Glomerular visceral epithelial cell (primary cell): Measurements from ENCODE around the gene ZNF490.
"Not testable (repeated sequence)": the region's sequence is repeated elsewhere in the genome, so short reads cannot be mapped to it uniquely, and the experiment has no call there.

Source experiments
- DNase-seq: peaks from one replicate; pipeline ENCODE4 v3.0.0-alpha.2; 2016; ENCODE audit errors: extremely low spot score

The ZNF490 gene

DNA sequence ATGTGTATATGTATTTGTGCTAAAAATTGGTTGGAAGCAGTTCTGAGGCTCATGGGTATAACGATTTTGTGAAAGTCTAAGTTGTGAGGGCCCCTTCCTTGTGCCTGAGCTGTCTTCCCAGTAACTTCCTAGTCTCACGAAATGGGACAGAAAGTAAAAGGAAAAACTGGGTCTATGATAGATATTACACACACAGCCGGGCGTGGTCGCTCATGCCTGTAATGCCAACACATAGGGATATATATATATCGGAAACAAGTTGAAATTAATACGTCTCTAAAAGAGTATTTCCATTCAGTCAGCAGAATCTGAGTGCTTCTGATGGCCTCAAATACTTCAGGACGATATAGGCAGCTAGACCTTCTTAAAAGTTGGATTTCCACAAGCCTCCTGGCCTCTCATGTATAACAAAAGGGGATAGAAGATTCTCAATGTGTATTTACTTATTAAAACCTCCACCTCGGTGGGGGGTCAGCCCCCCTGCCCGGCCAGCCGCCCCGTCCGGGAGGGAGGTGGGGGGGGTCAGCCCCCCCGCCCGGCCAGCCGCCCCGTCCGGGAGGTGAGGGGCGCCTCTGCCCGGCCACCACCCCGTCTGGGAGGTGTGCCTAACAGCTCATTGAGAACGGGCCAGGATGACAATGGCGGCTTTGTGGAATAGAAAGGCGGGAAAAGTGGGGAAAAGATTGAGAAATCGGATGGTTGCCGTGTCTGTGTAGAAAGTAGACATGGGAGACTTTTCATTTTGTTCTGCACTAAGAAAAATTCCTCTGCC lies 10.8 kb upstream of the ZNF490 start:
- DNase-seq: not testable (repeated sequence)

DNA sequence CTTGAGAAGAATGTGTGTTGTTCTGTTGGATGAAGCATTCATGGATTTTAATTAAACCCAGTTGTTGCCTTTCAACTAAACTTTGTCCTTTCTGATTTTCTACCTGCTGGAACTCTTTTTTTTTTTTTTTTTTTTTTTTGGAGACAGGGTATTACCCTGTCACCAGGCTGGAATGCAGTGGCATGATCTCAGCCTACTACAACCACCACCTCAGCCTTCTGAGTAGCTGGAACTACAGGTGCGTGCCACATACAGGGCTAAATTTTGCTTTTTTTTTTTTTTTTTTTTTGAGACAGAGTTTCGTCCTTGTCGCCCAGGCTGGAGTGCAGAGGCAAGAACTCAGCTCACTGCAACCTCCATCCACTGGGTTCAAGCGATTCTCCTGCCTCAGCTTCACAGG lies 7.0 kb upstream of the ZNF490 start:
- no peak for DNase-seq

DNA sequence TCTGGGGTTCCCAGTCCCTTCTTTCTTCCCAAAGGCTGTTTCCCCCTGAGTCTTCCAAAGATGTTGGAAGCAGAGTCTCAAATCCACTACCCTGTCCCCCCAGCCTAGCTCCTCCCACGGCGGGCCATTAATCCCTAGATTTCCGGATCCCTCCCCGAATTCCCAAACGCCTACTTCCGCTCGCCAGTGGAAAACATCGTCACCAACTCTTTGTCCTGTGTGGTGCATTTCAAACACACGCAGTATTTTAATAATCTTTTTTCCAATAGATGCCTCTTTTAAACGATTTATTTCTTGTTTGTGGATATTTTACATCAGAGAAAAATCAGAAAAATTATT lies 717 bp upstream of the ZNF490 start:
- DNase-seq: peak; percentile 68

DNA sequence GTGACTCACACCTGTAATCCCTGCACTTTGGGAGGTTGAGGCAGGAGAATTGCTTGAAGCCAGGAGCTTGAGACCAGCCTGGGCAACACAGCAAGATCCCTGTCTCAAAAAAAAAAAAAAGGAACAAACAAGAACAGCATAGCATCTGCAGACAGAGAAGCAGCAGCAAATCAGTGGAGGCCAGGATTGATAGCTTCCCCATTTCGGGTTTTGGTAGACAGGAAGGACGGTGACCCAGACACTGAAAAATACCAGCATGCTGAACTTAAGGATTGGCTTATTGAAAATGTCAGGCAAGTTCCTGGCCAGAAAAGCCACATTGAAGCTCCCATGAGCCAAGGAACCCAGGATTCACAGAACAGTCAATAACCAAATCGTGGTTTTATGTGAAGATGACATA lies 3.0 kb downstream of the ZNF490 start:
- DNase-seq: no peak

DNA sequence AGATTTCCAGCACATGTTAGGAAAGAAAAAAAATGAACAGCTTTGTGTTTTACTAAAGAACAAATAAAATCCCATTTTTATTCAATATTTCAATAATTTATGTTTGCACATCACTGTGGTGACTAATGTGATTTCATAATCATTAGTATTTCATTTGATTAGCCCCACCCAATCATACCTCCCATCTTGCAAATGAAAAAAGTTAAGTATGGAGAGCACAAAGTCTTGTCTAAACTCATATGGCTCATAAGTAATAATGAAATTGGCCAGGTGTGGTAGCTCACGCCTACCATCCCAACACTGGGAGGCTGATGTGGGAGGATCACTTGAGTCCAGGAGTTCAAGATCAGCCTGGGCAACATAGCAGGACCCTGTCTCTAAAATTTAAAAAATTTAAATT lies 3.8 kb downstream of the ZNF490 start:
- no peak for DNase-seq

DNA sequence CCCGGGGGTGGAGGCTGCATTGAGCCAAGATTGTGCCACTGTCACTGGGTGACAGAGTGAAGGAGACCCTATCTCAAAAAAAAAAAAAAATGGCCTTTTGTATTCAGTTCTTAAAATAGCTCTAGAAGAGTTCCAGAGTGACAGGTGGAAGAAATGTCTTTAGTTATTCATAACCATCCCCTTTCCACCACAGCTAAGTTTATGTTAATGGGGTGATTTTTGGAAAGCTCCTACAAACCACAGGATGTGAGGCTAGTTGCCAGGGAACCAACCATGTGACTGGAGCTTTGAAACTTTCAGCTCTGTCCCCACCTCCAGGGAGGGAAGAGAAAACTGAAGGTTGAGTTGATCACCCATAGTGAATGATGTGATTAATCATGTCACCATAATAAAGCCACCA lies 6.9 kb downstream of the ZNF490 start:
- DNase-seq: no peak

DNA sequence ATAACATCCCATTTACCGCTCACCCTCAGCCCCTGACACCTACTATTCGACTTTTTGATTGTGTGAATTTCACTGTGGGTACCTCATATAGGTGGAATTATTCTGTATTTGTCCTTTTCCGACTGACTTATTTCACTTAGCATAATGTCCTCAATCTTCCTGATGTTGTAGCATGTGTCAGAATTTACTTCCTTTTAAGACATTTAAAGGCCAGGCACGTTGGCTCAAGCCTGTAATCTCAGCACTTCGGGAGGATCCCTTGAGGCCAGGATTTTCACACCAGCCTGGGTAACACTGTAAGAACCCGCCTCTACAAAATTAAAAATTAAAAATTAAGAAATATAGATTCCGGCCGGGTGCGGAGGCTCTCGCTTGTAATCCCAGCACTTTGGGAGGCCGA lies 13.0 kb downstream of the ZNF490 start:
- no peak for DNase-seq

DNA sequence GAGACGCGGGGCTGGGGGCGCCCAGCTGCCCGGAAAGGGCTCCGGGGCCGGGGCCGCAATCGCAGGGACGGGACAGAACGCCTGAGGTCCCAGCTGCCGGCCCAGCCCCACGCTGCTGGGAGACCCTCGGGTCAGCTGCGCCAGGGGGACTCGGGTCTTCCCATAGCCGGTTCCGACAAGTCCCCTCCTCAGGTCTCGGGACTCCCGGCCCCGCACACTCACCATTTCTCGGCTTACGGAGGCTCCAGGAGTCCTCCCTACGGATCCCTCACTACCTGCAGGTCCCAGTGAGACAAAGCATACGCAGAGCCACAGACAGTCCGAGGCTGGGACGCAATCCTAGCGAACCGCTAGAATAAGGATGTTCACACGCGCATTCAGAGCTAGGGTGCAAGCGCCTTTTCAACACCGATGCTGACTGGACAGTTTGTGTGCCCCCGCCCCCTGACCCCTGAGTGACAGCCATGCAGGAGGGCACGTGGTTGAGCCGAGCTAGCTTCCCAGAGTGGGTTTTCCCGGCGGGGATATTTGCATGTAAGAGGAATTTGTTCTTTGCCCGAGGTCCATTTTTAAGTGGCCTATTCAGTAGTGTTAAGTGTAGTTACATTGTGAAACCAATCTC lies 13.6 kb downstream of the ZNF490 start:
- no peak for DNase-seq

DNA sequence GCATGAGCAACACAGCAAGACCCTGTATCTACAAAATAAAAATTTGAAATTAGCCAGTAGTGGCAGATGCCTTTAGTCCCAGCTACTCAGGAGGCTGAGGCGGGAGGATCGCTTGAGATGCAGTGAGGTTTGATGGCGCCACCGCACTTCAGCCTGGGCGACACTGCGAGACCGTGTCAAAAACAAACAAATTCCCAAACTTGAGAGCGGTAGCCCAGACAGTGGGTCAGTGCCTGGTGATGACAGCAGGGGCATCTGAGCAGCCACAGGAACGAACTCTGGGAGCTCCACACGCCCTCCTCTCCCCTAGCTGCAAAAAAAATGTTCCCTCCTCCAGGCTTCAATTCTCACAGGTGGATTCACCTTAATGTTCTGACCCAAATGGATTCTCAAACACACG lies 14.1 kb downstream of the ZNF490 start:
- no peak for DNase-seq

DNA sequence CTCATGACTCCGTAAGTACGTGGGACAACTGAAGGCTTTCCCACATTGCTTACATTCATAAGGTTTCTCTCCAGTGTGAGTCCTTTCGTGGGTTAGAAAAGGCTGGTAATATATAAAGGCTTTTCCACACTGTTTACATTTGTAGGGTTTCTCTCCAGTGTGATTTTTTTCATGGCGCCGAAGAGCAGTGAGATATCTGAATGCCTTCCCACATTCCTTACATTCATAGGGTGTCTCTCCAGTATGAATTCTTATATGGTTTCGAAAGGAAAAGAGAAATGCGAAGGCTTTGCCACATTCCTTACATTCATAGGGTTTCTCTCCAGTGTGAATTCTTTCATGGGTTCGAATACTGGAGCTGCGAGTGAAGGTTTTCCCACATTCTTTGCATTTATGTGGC lies 29.5 kb downstream of the ZNF490 start:
- no peak for DNase-seq

DNA sequence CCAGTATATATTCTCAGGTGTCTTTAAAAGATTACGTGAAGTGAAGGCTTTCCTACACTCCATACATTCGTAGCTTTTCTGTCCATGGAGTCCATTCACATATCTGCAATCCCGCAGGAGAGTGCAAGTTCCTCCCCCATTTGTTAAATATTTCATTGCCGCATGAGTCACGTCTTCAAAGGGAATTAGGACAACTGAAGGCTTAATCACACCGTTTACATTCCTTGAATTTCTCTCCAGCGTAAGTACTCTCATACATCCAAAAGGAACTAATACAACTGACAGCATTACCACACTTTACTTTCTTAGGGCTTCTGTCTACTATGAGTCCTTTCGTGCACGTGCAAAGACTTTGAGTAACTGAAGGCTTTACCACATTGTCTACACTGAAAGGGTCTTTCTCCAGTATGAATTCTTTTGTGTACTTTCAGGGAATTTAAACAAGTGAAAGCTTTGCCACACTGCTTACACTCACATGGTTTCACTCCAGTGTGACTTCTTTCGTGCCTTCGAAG lies 30.4 kb downstream of the ZNF490 start:
- DNase-seq: peak; percentile 35

DNA sequence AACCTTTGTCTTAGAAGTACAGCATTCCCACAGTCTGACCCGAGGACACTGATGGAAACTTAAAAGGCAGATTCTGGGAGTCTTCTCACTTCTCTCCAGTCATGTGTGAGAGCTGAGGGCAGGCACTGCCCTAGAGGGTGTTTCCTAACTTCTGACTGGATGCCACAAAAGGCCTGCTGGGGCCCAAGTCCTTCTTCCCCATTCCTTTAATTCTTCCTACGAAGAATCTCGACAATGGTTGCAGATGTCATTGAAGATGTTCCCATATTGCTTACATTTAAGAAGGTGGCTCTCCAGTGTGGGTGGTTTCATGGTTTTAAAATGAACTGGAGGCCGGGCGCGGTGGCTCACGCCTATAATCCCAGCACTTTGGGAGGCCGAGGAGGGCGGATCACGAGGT lies 32.0 kb downstream of the ZNF490 start:
- DNase-seq: no peak

DNA sequence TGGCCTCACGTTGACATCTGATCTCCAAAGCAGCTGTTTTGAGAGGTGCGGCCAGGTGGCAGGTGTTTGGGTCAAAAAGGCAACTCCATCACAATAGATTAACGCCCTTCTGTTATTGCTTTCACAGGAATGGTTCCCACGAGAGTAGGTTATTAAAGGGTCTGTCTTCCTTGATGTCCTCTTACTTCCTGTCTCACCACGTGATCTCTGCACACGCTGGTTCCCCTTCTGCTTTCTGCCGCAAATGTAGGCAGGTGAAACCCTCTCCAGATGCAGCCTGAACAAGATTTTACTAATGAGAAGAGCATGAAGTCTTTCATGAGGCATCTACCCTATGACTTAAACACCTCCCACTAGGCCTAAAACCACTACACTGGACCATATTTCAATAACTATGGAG lies 36.6 kb downstream of the ZNF490 start:
- DNase-seq: no peak

DNA sequence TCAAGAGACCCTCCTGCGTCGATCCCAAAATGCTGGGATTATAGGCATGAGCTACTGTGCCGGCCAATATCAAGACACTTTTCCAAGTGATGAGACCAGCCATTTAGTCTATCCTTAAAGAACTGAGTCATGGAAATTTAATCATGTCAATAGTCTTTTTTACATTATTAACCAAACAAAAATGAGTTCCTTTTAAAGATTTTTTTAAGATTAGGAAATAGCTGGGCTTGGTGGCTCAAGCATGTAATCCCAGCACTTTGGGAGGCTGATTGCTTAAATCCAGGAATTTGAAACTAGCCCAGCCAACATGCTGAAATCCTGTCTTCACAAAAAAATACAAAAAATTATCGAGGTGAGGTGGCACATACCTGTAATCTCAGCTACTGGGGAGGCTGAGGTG lies 42.7 kb downstream of the ZNF490 start:
- no peak for DNase-seq

DNA sequence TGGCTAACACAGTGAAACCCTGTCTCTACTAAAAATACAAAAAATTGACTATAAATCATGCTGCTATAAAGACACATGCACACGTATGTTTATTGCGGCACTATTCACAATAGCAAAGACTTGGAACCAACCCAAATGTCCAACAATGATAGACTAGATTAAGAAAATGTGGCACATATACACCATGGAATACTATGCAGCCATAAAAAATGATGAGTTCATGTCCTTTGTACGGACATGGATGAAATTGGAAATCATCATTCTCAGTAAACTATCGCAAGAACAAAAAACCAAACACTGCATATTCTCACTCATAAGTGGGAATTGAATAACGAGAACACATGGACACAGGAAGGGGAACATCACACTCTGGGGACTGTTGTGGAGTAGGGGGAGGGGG lies 44.2 kb downstream of the ZNF490 start:
- DNase-seq: not testable (repeated sequence)

DNA sequence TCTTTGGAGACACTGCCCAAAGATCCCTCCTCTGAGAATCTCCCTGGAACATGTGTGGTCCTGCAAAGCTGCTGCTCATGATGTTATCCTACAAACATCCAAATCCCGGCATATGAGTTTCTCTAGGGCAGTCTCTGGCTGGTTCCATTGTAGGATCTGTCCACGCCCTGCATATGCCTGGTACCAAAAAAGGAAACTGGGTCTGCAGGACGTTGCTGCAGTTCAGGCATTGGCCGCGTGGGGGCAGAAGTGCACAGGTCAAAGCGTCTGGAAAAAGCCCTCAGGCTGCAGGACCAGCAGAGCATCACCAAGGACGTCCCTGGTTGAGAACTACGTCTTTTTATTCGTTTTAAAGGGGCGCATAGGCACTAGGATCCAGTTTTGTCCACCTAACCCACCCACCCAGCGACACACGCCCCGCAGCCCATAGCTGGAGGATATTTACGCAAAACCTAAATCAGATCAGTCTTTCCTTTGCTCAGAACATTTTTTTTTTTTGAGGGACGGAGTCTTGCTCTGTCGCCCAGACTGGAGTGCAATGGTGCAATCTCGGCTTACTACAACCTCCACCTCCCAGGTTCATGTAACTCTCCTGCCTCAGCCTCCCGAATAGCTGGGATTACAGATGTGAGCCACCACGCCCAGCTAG lies 46.5 kb downstream of the ZNF490 start:
- DNase-seq: peak; percentile 80

DNA sequence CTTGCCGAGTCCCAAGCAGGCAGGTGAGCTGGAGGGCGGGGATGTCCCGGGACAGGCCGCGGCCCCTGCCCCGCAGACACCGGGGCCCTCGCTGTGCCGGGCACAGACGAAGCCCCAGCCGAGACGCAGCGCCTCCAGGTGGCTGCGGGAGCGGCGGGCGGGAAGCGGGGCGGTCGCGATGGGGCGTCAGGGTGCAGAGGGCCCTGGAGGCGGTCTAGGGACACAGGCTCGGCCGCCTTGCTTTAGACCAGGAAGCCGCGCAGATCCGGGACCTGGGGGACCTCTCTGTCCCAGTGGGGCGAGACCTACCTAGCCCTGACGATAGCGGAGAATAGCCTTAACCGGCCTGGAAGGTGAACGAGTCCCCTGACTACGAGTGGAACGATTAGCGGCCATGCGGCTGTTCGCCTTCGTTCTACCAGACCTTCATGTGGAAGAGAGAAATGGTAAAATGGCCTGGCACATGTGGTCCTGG lies 55.1 kb downstream of the ZNF490 start:
- no peak for DNase-seq

DNA sequence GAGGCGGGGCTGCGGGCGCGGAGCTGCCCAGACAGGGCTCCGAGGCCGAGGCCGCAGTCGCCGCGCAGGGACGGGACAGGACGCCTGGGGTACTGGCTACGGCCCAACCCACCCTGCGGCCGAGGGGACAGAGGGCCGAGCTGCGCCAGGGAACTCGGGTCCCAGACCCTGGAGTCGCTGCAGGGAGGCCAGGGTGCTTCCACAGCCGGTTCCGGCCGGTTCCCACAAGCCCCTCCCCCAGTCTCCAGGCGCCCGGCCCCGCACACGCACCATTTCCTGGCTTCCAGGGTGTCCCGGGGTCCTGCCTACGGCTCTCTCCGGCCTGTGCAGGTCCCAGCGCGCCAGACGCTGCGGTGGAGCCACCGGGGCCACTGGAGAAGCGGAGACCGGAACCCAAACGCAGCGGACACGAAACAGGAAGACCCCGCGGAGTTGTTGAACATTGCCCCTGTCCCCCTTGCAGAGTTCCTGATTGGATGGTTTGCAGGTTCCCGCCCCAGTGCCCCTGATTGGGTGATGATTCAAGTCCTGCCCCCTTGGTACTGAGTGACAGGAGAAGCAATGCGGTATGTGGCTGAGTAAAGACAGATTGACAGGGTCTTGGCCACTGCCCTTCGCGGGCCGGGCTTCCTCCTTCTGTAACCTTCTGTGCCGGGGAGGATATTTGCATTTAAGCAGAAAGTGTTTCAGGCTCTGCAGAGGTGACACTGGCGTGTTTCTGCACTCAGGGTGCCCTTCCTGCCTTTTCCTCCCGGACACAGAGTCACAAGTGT lies 59.4 kb downstream of the ZNF490 start, which contains the start of gene ZNF564:
Gene ZNF564 (minus strand): TSS at position 423 of the 773 bp plus-strand sequence. CDS start 150 bp downstream, at position 273.
- DNase-seq: peak; percentile 98

DNA sequence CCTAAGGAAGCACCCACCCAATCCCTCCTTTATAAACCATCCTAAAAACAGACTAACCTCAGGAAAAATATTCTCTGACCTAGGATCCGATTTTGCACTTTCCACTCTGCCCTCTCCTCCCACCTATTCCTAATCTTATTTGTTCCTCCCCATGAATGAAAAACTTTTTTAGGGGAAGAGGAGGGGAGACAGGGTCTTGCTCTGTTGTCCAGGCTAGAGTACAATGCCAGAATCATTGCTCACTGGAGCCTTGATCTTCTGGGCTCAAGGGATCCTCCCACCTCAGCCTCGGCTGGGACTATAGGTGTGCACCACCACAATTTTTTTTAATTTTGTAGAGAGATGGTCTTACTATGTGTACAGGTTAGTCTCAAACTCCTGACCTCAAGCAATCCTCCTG lies 63.7 kb downstream of the ZNF490 start:
- DNase-seq: no peak

DNA sequence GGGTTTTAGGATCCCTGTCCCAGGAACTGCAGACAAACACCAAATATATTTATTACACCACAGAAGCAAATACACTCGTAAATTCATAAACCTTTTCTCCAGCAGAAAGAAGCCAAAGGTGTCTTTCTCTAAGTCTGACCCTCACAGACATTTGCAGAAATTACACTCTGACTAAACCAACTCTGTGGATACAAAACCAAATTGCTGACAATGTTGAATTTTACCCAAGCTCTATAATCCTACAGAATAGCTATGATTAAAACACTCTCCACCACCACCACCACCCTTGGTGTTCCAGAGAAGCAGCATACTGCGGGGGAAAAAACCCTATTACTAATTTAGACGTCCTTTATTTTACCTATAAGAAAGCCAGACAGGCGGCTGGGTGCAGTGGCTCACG lies 64.5 kb downstream of the ZNF490 start:
- no peak for DNase-seq

DNA sequence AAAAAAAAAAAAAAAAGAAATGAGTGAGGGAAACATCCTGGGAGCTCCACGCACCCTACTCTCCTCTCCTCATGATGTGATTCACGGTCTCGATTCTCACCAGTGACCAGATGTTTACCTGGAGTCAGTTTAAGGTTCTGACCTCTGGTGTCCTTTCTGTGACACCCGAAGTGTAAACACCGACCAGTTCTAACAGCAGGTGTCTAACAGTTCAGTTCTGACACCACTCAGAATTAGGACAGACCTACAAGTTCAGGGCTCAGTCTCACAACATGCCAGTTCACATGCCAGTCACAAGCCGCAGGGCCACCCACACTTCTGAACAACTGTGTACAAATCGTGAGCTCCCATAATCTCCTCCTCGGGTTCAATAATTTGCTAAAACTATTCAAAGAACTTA lies 65.3 kb downstream of the ZNF490 start:
- no peak for DNase-seq

DNA sequence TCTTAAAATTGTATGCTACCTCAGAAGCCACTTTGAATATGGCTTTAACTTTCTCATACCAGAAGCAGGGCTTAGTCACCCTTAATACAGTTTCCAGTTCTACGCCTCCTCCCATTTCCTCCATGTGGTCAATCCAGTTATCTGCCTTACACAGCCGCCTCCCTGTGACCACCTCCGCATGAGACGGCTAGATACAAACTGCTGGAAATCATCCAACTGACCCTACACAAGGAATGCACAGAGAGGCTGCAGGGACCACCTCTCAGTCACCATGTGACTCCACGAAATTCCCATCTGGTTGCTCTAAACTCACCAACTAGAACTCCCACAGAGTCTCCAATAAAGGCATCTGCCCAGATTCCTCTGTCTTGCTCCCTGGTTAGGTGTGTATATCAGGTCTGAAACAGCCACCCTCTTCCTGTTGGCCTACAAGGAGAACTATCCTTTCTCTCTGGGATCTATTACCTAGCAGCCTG lies 66.2 kb downstream of the ZNF490 start:
- no peak for DNase-seq
